NCI-H146 treated with DMSO at 0.1 percent for 48 hours (cell line): ENCODE measurements around the gene GMIP.

Source experiments
- DNase-seq: peaks from one replicate; lab custom pipeline; 2025; ENCODE audit not compliant: unreplicated experiment; lab: John Stamatoyannopoulos, UW

GMIP gene

DNA sequence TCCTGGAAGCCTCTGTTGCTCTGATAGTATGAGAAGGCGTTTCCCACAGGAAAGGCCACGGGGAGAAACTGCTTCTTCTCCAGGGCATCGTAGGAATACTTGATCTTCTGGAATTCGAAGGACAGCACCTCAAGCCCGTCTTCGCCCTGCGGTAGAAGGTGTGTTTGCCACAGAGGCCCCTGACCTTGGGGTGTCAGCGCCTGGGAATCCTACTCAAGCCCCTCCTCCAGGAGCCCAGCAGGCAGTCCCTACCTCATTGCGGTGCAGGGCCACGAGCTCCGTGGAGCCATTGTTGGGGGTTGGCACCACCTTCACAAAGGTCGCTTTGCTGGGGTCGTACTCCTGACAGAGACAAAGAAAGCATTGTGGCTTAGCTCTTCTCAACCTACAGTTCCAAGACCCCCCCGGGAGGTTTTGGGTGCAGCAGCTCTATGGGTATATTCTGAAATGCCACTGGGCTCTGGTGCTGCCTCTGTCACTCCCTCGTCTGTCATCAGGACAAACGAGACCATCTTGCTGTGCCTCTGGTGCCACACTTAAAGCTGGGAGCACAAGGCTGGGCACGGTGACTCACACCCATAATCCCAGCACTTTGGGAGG lies 16.3 kb upstream of the GMIP start:
- DNase-seq = no peak

DNA sequence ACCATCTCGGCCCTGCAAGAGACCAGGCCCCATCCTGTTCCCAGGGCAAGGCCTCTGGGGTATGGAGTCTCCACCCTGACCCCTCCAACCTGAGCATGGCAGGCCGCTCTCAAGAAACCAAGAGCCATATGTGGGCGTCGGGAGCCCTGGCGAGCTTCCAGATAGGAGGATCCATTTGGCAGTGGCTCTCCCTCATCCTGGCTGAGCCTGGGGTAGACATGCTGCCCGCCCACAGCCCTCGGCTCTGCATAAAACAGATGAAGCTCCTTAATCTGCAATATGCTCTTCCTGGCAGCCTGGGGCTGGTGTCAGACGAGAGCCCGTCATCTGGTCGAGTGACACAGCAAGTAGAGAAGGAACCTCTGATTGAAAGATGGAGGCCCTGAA lies 13.9 kb upstream of the GMIP start:
- DNase-seq = no peak

GRCh38 chr19:19656451-19657396 lies 13.3 kb upstream of the GMIP start:
- DNase-seq = no peak

DNA sequence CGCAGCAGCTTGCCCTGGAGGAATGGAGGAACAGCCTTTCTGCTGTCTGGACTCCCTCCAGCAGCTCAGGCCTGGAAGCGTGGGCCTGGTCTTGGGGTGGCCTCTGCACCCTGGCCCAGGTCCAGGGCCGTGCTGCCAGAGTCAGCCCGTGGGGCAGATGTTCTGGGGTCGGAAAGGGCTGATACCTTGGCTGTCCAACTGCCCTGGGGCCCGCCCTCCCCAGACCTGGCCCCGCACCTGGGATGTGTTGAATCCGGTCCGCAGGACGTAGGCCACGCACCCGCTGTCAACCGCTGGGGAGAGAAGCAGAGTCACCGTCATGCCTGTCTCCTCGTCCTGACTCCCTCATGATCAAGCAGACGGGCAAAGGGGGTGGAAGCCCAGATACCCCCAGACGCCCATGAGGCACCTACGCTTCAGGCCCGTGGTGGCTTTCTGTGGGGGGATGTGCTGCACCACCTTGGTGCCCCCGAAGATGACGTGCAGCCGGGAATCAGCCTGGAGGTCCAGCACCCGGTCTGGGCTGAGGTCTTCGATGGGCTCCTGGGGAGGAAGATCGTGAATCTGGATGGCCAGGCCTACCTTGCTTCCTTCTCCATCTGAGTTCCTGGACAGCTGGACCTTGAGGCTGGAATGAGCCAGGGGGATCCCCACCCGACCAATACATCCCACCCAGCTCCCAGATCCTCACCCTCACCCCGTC lies 12.3 kb upstream of the GMIP start:
- no peak for DNase-seq

GRCh38 chr19:19655051-19655594 lies 11.7 kb upstream of the GMIP start:
- DNase-seq = no peak

DNA sequence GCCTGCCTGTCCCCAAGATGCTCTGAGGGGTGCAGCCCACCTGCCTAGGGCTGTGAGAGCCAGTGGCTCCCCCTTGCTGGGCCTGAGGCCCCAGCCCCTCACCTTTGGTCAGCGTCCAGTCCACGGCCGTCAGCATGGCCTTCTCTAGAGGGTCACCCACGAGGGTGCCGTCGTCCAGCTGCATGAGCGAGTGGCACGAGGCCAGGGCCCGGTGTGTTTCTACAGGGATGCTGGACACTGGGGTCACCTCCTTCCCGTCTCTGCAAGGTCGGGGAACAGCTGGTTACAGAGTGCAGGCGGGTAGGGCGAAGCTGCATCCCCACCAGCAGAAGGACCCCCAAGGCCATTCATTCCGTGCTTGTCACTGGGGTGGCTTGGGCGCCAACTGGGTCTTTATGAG lies 11.0 kb upstream of the GMIP start:
- DNase-seq = no peak

GRCh38 chr19:19653597-19654147 lies 10.2 kb upstream of the GMIP start:
- DNase-seq = no peak

- DNase-seq = no peak
Observed at GRCh38 chr19:19652482-19653295, 9.2 kb upstream of the GMIP start.

DNA sequence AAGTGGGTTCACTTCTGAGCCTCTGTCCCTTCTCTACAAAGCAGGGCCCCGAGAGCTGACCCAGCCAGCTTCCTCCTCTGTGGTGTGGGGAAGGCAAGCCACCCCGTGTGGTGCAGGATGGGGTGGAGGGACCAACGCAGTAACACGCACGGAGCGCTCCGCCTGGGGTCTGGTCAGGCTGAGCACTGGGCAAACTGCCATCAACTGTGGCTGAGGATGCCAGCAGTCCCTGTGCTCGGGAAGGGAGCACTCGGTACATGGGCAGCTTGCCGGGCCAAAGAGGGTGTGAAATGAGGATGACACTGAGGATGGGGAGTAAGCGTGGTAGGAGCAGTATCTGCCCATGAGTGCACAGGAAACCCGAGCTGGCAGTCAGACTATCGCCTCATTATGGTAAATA lies 7.6 kb upstream of the GMIP start:
- no peak for DNase-seq

DNA sequence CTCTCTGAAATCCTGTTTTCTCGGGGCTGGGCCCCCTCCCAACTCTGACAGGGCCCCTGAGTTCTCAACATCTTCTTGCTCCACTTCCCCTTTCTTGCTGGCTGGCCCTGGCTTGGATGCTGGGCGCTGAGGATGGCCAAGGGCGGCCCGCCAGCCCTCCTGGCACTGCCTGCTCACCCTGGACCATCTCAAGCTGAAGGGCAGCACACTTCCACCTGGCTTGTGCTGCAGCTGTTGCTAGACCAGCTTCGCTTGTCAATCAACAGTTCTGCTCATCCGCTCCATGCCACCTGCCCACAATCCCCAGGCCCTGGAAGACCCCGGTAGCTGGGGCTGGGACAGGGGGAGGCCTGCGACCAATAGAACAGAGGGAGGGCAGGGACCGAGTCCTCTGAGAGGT lies 6.9 kb upstream of the GMIP start:
- DNase-seq = no peak

- DNase-seq = no peak
Observed at GRCh38 chr19:19649580-19649995, 6.1 kb upstream of the GMIP start.

- DNase-seq = no peak
Observed at GRCh38 chr19:19649155-19649554, 5.7 kb upstream of the GMIP start.

DNA sequence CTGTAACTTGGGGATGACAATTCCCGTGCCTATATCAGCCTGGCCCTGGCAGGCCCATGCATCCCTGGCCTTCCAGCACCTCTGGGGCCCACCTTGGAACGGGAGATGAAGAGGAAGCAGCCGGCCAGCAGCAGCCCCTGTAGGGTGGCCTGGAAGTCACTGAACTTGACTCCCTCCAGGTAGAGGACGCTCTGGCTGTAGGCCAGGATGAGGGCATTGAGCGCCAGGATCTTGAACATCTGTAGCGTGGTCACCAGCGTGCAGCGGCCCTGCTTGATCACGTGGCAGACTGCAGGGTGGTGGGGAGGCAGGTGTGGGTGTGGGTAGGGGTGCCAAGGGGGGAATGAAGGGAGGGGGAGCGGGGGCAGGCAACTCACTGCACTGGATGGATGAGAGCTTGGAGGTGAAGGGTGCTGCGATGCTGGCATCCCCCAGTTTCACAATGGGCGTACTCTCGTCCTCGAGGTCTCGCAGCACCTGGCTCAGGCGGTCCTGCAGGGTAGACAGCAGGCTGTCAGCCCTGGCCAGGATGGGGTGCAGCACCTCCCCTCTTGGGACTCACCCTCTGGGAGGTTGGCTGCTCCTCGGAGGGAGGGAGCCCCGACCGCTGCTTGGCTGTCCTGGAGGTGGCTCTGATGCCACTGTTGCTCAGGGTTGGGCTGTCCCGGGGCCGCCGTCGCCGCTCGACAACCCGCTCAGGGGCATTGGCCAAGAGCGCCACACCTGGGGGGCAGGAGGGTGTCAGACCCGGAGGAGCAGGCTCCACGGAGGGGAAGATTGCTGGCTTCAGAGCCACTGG lies 3.8 kb upstream of the GMIP start:
- DNase-seq = no peak

- no peak for DNase-seq
Observed at GRCh38 chr19:19645233-19645870, 1.9 kb upstream of the GMIP start.

DNA sequence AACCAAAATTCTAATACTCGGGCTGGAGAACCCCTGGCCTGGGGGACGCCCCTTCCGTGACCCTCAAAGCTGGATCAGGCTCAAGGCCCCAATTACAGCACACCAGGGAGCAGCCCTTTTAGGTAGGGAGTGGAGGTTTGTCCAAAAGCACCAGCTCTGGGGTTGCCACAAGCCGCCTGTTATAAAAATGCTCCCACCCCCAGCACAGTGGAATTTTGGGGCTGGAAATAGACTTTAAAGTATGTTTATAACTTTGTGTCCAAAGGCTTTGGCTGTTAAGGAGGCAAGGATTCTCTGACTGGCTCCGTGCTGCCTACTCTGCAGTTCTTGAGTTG lies 564 bp upstream of the GMIP start:
- DNase-seq = no peak

DNA sequence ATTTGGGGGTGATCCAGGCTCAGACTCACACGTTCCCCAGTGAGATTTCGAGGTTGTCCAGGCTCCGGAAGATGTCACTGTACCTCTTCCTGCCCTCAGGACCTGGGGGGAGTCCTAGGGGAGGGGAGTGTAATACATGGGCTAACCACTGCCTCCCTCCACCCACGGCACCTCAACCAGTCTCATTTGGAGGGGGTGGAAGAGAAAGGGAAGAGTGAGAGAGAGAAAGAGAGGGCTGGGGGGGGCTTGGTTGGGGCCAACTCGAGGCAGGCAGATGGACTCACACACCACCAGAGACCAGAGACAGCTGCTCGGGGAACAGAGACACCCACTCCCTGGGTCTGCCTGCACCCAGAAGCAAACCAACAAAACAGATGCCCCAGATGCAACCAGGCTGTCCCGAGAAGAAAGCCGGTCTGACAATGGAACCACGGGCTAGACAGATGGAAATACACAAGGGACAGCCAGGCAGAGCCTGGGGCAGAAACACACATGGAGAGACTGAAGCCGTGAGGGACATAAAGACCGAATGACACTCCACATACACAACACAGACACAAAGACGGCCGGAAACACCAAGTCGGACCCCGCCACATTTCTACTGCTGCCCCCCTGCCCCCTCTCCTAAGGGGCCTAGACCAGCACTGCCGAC lies 825 bp downstream of the GMIP start:
- no peak for DNase-seq

DNA sequence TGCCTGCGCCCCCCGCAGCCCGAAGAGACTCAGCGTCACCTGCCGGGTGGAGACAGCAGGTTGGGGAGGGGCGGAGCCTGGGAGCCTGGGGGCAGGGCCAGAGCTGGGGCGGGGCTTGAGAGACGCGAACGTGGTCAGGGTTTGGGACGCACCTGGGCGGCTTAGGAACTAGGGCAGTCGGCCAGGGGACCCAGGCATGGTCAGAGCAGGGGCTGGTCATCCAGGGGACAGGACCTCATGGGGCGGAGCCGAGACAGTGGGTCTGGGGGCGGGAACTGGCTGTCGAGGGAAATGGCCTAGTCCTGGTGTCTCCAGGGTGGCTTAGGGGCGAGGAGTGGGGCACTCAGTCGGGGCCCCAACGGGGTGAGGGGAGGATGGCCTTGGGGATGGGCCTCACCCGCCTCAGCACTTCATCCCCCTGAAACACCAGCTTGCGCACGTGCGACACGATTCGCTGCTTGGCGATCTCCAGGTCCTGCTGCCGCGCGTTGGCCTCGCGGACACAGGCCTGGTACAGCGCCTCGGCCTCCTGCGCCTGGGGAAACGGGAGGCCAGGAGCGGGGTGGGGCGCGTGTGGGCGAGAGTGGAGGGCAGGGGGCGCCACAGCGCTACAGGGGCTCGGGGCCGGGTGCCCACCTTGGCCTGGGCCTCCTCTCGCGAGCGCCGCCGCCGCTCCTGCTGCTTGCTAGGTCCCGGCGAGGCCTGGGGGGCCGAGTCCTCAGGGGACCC lies 5.8 kb downstream of the GMIP start:
- no peak for DNase-seq

DNA sequence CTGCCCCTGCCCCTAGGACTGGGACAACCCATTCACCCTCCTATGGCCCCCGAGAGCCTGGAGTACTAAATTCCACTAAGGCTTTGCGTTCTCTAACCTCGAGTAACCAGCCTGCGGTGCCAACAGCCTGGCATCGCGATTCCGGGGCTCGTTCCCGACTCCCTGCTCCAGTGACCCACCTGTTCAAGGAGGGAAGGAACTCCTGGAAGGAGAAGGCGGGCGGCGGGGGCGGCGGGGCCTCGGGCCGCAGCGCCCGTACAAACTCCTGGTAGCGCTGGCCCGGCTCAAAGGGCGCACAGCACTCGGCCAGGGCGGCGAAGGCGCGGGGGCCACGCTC lies 6.3 kb downstream of the GMIP start:
- no peak for DNase-seq
